HG02763 (cell line): ENCODE measurements around the gene PTPN2.
"Not testable (repeated sequence)": the region's sequence is repeated elsewhere in the genome, so short reads cannot be mapped to it uniquely, and the experiment has no call there.

Experiments
- ATAC-seq: cut with Tn5 transposase; IDR thresholded peaks from one replicate; pipeline ENCODE4 v1.9.1; 2021; ENCODE audit warnings: mild to moderate bottlenecking, moderate library complexity; ENCODE audit not compliant: unreplicated experiment

The PTPN2 gene

GRCh38 chr18:12776821-12777471, 107.1 kb downstream of the PTPN2 start:
- no peak for ATAC-seq

- not testable (repeated sequence) for ATAC-seq
Measured at GRCh38 chr18:12776415-12776814, 107.6 kb downstream of the PTPN2 start.

- no peak for ATAC-seq
Measured at GRCh38 chr18:12774982-12775381, 109.1 kb downstream of the PTPN2 start.

GRCh38 chr18:12773369-12773768, 110.7 kb downstream of the PTPN2 start:
- no peak for ATAC-seq

- no peak for ATAC-seq
Measured at GRCh38 chr18:12772111-12772510, 111.9 kb downstream of the PTPN2 start.

- ATAC-seq, result no peak
Measured at GRCh38 chr18:12770469-12771219, 113.4 kb downstream of the PTPN2 start.

- no peak for ATAC-seq
Measured at GRCh38 chr18:12769644-12770440, 114.2 kb downstream of the PTPN2 start.

GRCh38 chr18:12769136-12769535, 114.9 kb downstream of the PTPN2 start:
- no peak for ATAC-seq

GRCh38 chr18:12768625-12769024, 115.4 kb downstream of the PTPN2 start:
- ATAC-seq, result no peak

- ATAC-seq, result no peak
Measured at GRCh38 chr18:12767580-12768155, 116.4 kb downstream of the PTPN2 start.

- ATAC-seq, result no peak
Measured at GRCh38 chr18:12766986-12767433, 117.0 kb downstream of the PTPN2 start.

GRCh38 chr18:12765586-12765985, 118.5 kb downstream of the PTPN2 start:
- no peak for ATAC-seq

- no peak for ATAC-seq
Measured at GRCh38 chr18:12765126-12765525, 118.9 kb downstream of the PTPN2 start.

- not testable (repeated sequence) for ATAC-seq
Measured at GRCh38 chr18:12758566-12758965, 125.5 kb downstream of the PTPN2 start.

- not testable (repeated sequence) for ATAC-seq
Measured at GRCh38 chr18:12756619-12757239, 127.3 kb downstream of the PTPN2 start.

- not testable (repeated sequence) for ATAC-seq
Measured at GRCh38 chr18:12755606-12756005, 128.4 kb downstream of the PTPN2 start.

GRCh38 chr18:12754511-12754910, 129.5 kb downstream of the PTPN2 start:
- no peak for ATAC-seq

GRCh38 chr18:12751891-12752290, 132.1 kb downstream of the PTPN2 start:
- ATAC-seq, result no peak

GRCh38 chr18:12751503-12751884, 132.5 kb downstream of the PTPN2 start:
- no peak for ATAC-seq

GRCh38 chr18:12750715-12751502, 133.1 kb downstream of the PTPN2 start:
- ATAC-seq, result no peak
